Astrocyte (in vitro differentiated cells and primary cell): ENCODE data around the gene RIMBP2.

ENCODE experiments used
- EZH2 ChIP-seq: IDR thresholded peaks from 2 replicates; pipeline ENCODE4 v1.6.1; 2012; ENCODE audit warnings: mild to moderate bottlenecking, low read length, inconsistent platforms; ENCODE audit not compliant: insufficient read depth
- TF ChIP-seq, protein P1 (sequence below): IDR thresholded peaks from 2 replicates; pipeline ENCODE4 v1.5.1; 2011; ENCODE audit warnings: low read depth, mild to moderate bottlenecking, inconsistent platforms, low read length, moderate library complexity; ENCODE audit not compliant: insufficient read depth

DNA sequence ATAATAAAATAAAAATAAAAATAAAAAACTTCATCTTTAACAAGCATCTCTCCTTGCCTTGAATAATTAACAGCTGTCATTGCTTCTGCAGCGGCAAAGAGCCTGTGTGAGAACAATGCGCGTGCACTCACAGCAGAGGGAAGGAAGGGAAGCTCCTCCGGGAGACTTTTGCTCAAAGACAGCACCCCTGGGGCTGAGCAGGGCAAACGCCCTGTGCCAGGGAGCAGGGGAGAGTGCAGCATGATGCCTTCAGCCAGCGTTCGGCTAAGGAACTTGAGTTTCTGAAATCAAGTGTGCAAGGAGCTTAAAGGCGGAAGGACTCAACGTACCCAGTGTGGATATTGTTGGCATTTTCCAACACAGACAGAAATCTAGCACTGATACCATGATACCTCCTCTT, 120.5 kb downstream of the RIMBP2 start:
- TF ChIP-seq, protein P1, sequence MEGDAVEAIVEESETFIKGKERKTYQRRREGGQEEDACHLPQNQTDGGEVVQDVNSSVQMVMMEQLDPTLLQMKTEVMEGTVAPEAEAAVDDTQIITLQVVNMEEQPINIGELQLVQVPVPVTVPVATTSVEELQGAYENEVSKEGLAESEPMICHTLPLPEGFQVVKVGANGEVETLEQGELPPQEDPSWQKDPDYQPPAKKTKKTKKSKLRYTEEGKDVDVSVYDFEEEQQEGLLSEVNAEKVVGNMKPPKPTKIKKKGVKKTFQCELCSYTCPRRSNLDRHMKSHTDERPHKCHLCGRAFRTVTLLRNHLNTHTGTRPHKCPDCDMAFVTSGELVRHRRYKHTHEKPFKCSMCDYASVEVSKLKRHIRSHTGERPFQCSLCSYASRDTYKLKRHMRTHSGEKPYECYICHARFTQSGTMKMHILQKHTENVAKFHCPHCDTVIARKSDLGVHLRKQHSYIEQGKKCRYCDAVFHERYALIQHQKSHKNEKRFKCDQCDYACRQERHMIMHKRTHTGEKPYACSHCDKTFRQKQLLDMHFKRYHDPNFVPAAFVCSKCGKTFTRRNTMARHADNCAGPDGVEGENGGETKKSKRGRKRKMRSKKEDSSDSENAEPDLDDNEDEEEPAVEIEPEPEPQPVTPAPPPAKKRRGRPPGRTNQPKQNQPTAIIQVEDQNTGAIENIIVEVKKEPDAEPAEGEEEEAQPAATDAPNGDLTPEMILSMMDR, result no peak
- TF ChIP-seq EZH2, result no peak
